ENCODE results near the gene DDOST. TPM values are rescaled to one million over a fixed set of nuclear protein-coding genes. Genes with fewer than 3 reads are reported as not detected.

Gene DDOST
- total RNA-seq, 1 donor from 2014 or later: 347 TPM

DNA sequence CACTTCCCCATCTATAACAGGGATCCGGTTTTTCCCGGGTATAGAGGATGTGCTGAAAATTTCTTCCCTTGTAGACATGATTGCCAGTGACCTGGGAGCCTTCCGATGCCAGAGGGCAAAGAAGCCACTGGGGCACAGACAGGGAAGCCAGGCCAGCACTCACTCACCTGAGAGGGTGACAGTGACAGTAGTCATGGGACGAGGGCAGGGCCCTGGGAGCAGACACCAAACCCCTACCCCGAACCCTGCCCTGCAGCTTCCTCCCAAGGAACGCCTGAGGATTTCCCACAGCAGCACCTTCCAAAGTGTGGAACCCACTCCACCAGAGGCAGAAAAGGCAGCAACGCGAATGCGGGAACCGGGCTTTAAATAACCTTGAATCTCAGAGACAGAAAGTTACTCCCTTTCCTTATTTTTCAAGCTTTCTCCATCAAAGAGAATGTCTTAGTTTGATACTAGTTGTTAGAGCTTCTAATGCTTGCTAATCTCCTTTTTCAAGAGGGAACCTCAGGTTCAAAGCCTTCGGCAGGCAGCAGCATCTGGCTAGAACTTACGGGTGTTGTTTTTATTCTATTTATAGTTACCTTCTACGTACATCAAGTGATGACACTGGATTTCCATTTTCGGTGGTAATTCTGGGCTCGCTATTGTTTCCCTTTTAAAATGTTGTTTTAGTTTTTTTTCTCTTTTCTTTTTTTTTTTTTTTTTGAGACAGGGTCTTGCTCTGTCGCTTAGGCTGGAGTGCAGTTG is 2.8 kb downstream of the DDOST start:
- no peaks in the 10 kb centered on the region for H3K27me3 ChIP-seq (ENCODE audit: control insufficient read depth, insufficient read depth, low read length)
- no peak for DNase-seq (ENCODE audit: low read depth)
- TF ChIP-seq CTCF (IDR thresholded peaks at IDR 0.05; ENCODE audit: insufficient read depth, low read length, poor library complexity, severe bottlenecking): no peak
- H3K36me3 ChIP-seq (ENCODE audit: control insufficient read depth, insufficient read depth, low read length): peaks cover 4% of the 10 kb centered on the region
- H3K4me3 ChIP-seq (ENCODE audit: low read depth, low read length): no peak overlapping the region

DNA sequence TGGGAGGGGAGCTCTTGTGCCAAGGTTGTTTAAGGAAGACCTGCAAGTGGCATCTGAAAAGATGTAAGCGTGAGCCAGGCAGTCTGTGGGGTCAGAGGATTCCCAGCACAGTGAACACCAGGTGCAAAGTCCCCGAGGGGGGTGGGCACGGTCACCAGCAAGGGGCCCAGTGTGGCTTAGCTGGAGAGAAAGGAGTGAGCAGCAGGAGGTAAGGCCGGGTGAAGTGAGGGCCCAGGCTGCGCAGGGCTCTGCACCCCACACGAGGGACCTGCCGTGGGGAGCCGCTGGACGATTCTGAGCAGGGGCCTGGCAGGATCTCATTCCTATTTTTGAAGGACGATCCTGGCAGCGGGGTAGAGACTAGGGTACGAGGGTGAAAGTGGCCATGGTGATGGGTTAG is 4.1 kb downstream of the DDOST start:
- H3K27me3 ChIP-seq (ENCODE audit: control insufficient read depth, insufficient read depth, low read length): no peaks in the 10 kb centered on the region
- no peak for DNase-seq (ENCODE audit: low read depth)
- TF ChIP-seq CTCF (IDR thresholded peaks at IDR 0.05; ENCODE audit: insufficient read depth, low read length, poor library complexity, severe bottlenecking): no peak
- H3K36me3 ChIP-seq (ENCODE audit: control insufficient read depth, insufficient read depth, low read length): peaks cover 7% of the 10 kb centered on the region
- H3K4me3 ChIP-seq (ENCODE audit: low read depth, low read length): no peak overlapping the region

GRCh38 chr1:20654104-20654690 is 7.0 kb downstream of the DDOST start:
- no peak for TF ChIP-seq CTCF (IDR thresholded peaks at IDR 0.05; ENCODE audit: insufficient read depth, low read length, poor library complexity, severe bottlenecking)
- DNase-seq (ENCODE audit: low read depth): no peak

GRCh38 chr1:20652300-20652699 is 8.9 kb downstream of the DDOST start:
- H3K36me3 ChIP-seq (ENCODE audit: control insufficient read depth, insufficient read depth, low read length): peaks cover 7% of the 10 kb centered on the region

More at GRCh38 chr1:20654104-20654690, 7.0 kb downstream of the DDOST start:
- H3K36me3 ChIP-seq (ENCODE audit: control insufficient read depth, insufficient read depth, low read length): peaks cover 7% of the 10 kb centered on the region
- no peaks in the 10 kb centered on the region for H3K27me3 ChIP-seq (ENCODE audit: control insufficient read depth, insufficient read depth, low read length)
- H3K4me3 ChIP-seq (ENCODE audit: low read depth, low read length): no peak overlapping the region

GRCh38 chr1:20648946-20649345 is 12.2 kb downstream of the DDOST start:
- no peaks in the 10 kb centered on the region for H3K27me3 ChIP-seq (ENCODE audit: control insufficient read depth, insufficient read depth, low read length)
- no peak for DNase-seq (ENCODE audit: low read depth)
- no peak overlapping the region for H3K4me3 ChIP-seq (ENCODE audit: low read depth, low read length)
- TF ChIP-seq CTCF (IDR thresholded peaks at IDR 0.05; ENCODE audit: insufficient read depth, low read length, poor library complexity, severe bottlenecking): no peak
- peaks cover 4% of the 10 kb centered on the region for H3K36me3 ChIP-seq (ENCODE audit: control insufficient read depth, insufficient read depth, low read length)

More at GRCh38 chr1:20652300-20652699, 8.9 kb downstream of the DDOST start:
- no peaks in the 10 kb centered on the region for H3K27me3 ChIP-seq (ENCODE audit: control insufficient read depth, insufficient read depth, low read length)
- DNase-seq (ENCODE audit: low read depth): no peak
- no peak overlapping the region for H3K4me3 ChIP-seq (ENCODE audit: low read depth, low read length)
- TF ChIP-seq CTCF (IDR thresholded peaks at IDR 0.05; ENCODE audit: insufficient read depth, low read length, poor library complexity, severe bottlenecking): no peak
